H9 (cell line): ENCODE measurements around the gene YIPF3. TPM values are rescaled to one million over a fixed set of nuclear protein-coding genes. Genes with fewer than 3 reads are reported as not detected.

Experiments used
- DNase-seq: peaks from one replicate; pipeline ENCODE4 v3.0.0-alpha.2; 2017
- H2AFZ ChIP-seq: one replicate; pipeline ENCODE4 v1.6.1; 2013; ENCODE audit warnings: mild to moderate bottlenecking, low read length, control low read depth, moderate library complexity
- H2AK5ac ChIP-seq: 2 replicates; pipeline ENCODE4 v1.6.1; 2013; ENCODE audit warnings: low read length, control low read depth, mixed read lengths; ENCODE audit not compliant: insufficient read length
- H2BK120ac ChIP-seq: one replicate; pipeline ENCODE4 v1.6.1; 2013; ENCODE audit warnings: low read depth, mild to moderate bottlenecking, low read length, control low read depth, inconsistent platforms; ENCODE audit not compliant: poor library complexity, severe bottlenecking
- H2BK12ac ChIP-seq: 2 replicates; pipeline ENCODE4 v1.6.1; 2013; ENCODE audit warnings: low read length, control low read depth, mixed read lengths, low read depth; ENCODE audit not compliant: insufficient read length
- H2BK15ac ChIP-seq: 2 replicates; pipeline ENCODE4 v1.6.1; 2013; ENCODE audit warnings: low read depth, low read length, control low read depth
- H2BK20ac ChIP-seq: one replicate; pipeline ENCODE4 v1.6.1; 2013; ENCODE audit warnings: low read depth, mild to moderate bottlenecking, low read length, control low read depth, inconsistent platforms; ENCODE audit not compliant: poor library complexity, severe bottlenecking
- H2BK5ac ChIP-seq: 2 replicates; pipeline ENCODE4 v1.6.1; 2013; ENCODE audit warnings: low read length, control low read depth, mixed read lengths; ENCODE audit not compliant: insufficient read length
- H3K14ac ChIP-seq: 2 replicates; pipeline ENCODE4 v1.6.1; 2013; ENCODE audit warnings: low read length, control low read depth; ENCODE audit not compliant: insufficient read depth
- H3K18ac ChIP-seq: 2 replicates; pipeline ENCODE4 v1.6.1; 2013; ENCODE audit warnings: low read depth, mild to moderate bottlenecking, mixed read lengths, low read length, control low read depth; ENCODE audit not compliant: insufficient read length
- H3K23ac ChIP-seq: 2 replicates; pipeline ENCODE4 v1.6.1; 2013; ENCODE audit warnings: low read length, control low read depth, mixed read lengths, low read depth; ENCODE audit not compliant: insufficient read length
- H3K23me2 ChIP-seq: 2 replicates; pipeline ENCODE4 v1.6.1; 2013; ENCODE audit warnings: low read depth, mild to moderate bottlenecking, mixed read lengths, low read length, control low read depth; ENCODE audit not compliant: insufficient read length, poor library complexity, severe bottlenecking
- H3K27ac ChIP-seq: 2 replicates; pipeline ENCODE4 v1.5.1; 2013; ENCODE audit warnings: low read length, control low read depth, mixed read lengths, low read depth; ENCODE audit not compliant: insufficient read length
- H3K27me3 ChIP-seq: 2 replicates; pipeline ENCODE4 v1.6.1; 2013; ENCODE audit warnings: low read length, control low read depth, inconsistent platforms; ENCODE audit not compliant: insufficient read depth
- H3K4ac ChIP-seq: 2 replicates; pipeline ENCODE4 v1.6.1; 2013; ENCODE audit warnings: low read depth, mild to moderate bottlenecking, control low read depth, inconsistent platforms, low read length, moderate library complexity
- H3K4me1 ChIP-seq: 2 replicates; pipeline ENCODE4 v1.6.1; 2013; ENCODE audit warnings: low read length, control low read depth, inconsistent platforms; ENCODE audit not compliant: insufficient read depth
- H3K4me2 ChIP-seq: 2 replicates; pipeline ENCODE4 v1.6.1; 2013; ENCODE audit warnings: low read length, control low read depth, mixed read lengths; ENCODE audit not compliant: insufficient read length, insufficient read depth
- H3K56ac ChIP-seq: 2 replicates; pipeline ENCODE4 v1.6.1; 2013; ENCODE audit warnings: low read depth, mild to moderate bottlenecking, mixed read lengths, low read length, control low read depth; ENCODE audit not compliant: insufficient read length
- H3K79me1 ChIP-seq: 2 replicates; pipeline ENCODE4 v1.6.1; 2013; ENCODE audit warnings: low read depth, mild to moderate bottlenecking, moderate library complexity, low read length, control low read depth, inconsistent platforms; ENCODE audit not compliant: insufficient read depth, poor library complexity, severe bottlenecking
- H3K79me2 ChIP-seq: 2 replicates; pipeline ENCODE4 v1.6.1; 2013; ENCODE audit warnings: low read length, control low read depth, inconsistent platforms; ENCODE audit not compliant: insufficient read depth
- H3K9ac ChIP-seq: 2 replicates; pipeline ENCODE4 v1.6.1; 2013; ENCODE audit warnings: low read length, control low read depth, mixed read lengths; ENCODE audit not compliant: insufficient read length; ENCODE audit errors: extremely low read depth
- H3K9me3 ChIP-seq: one replicate; pipeline ENCODE4 v1.6.1; 2013; ENCODE audit warnings: low read depth, low read length, inconsistent platforms; ENCODE audit not compliant: control insufficient read depth
- H3T11ph ChIP-seq: one replicate; pipeline ENCODE4 v1.6.1; 2013; ENCODE audit warnings: mild to moderate bottlenecking, low read length, control low read depth, inconsistent platforms
- H4K20me1 ChIP-seq: one replicate; pipeline ENCODE4 v1.6.1; 2013; ENCODE audit not compliant: control insufficient read depth, insufficient read length, insufficient read depth
- H4K5ac ChIP-seq: 2 replicates; pipeline ENCODE4 v1.6.1; 2013; ENCODE audit warnings: low read depth, mild to moderate bottlenecking, mixed read lengths, low read length, control low read depth; ENCODE audit not compliant: insufficient read length
- H4K8ac ChIP-seq: replicated peaks from 2 replicates; pipeline ENCODE4 v1.6.1; 2013; ENCODE audit warnings: low read length, control low read depth, mixed read lengths, low read depth; ENCODE audit not compliant: insufficient read length
- H4K91ac ChIP-seq: 2 replicates; pipeline ENCODE4 v1.6.1; 2013; ENCODE audit warnings: low read depth, mild to moderate bottlenecking, moderate library complexity, mixed read lengths, low read length, control low read depth; ENCODE audit not compliant: insufficient read length
- H3K27ac Mint-ChIP-seq, 3 experiments: 2 replicates in 2 of 3; 3 replicates in 1 of 3; pipeline ENCODE4 v1.8.0; 2020 to 2021; ENCODE audit warnings: mixed read lengths in 3 of 3, mild to moderate bottlenecking in 1 of 3, moderate library complexity in 1 of 3
- H3K27me3 Mint-ChIP-seq: 2 replicates; pipeline ENCODE4 v1.8.0; 2021; ENCODE audit warnings: low read depth, mild to moderate bottlenecking, moderate library complexity, mixed read lengths
- H3K36me3 Mint-ChIP-seq, 3 experiments: 2 replicates in 2 of 3; 3 replicates in 1 of 3; pipeline ENCODE4 v1.8.0; 2020 to 2021; ENCODE audit warnings: low read depth in 3 of 3, mixed read lengths in 3 of 3; ENCODE audit not compliant: insufficient read depth in 1 of 3
- H3K4me1 Mint-ChIP-seq, 2 experiments: 2 replicates each; pipeline ENCODE4 v1.8.0; 2020; ENCODE audit warnings: mixed read lengths in 2 of 2
- H3K4me3 Mint-ChIP-seq, 2 experiments: 2 replicates in 1 of 2; 3 replicates in 1 of 2; pipeline ENCODE4 v1.8.0; 2020 to 2021; ENCODE audit warnings: mild to moderate bottlenecking in 2 of 2, mixed read lengths in 2 of 2, moderate library complexity in 1 of 2
- H3K9me3 Mint-ChIP-seq, 2 experiments: 2 replicates in 1 of 2; 3 replicates in 1 of 2; pipeline ENCODE4 v1.8.0; 2020; ENCODE audit warnings: mild to moderate bottlenecking in 2 of 2, mixed read lengths in 2 of 2, moderate library complexity in 1 of 2
- CTCF ChIP-seq: fragments of 200-600 bp; sonication (generic); conservative IDR thresholded peaks from 3 replicates; pipeline ENCODE4 v1.8.0; 2021; ENCODE audit warnings: antibody characterized with exemption, mild to moderate bottlenecking
- WGBS: extraction: QIAGEN DNeasy Blood & Tissue Kit; methylation state at CpG from one replicate; pipeline ENCODE4 v1.1.7; 2013; ENCODE audit warnings: missing lambda C conversion rate, low lambda C conversion rate, mixed read lengths; ENCODE audit not compliant: insufficient read length; ENCODE audit errors: extremely low coverage; 5-methylcytosine and 5-hydroxymethylcytosine counted together
- total RNA-seq: library from RNA; stranded (reverse); gene quantifications from 2 replicates; pipeline ENCODE4 v1.2.1, GENCODE V29; 2021

The YIPF3 gene
- total RNA-seq, 1 experiment from 2014 or later, result 84.5 TPM

GRCh38 chr6:43504756-43505593, 11.8 kb downstream of the YIPF3 start:
- DNase-seq, result no peak

More at GRCh38 chr6:43504756-43505593, 11.8 kb downstream of the YIPF3 start:
- no peak overlapping the region for H2AFZ ChIP-seq
- peaks cover 8% of the 10 kb centered on the region; the same call in 1 of the 2 replicates for H3K27me3 ChIP-seq
- no peak overlapping the region for H2AK5ac ChIP-seq
- Mint-ChIP-seq H3K4me3 (peak overlapping the region in 1 of 2 experiments; percentile 17; a peak in 1 of 5 replicates), H3K27me3 (peaks cover 27% of the 10 kb centered on the region), H3K27ac (no peak overlapping the region), H3K36me3 (peaks cover 23 to 57% (median 44%) of the 10 kb centered on the region in 3 experiments), H3K9me3 (peaks cover 2 to 3% of the 10 kb centered on the region in 2 experiments; a peak in 3 of 5 replicates), H3K4me1 (peaks cover 7 to 11% of the 10 kb centered on the region in 2 experiments)
- H3K4ac ChIP-seq, result no peak overlapping the region
- no peak overlapping the region for H3K14ac ChIP-seq
- no peak overlapping the region for H3K56ac ChIP-seq
- no peak overlapping the region for H2BK120ac ChIP-seq
- no peaks in the 10 kb centered on the region for H3K23me2 ChIP-seq
- no peaks in the 10 kb centered on the region for H3K79me2 ChIP-seq
- H3K23ac ChIP-seq, result no peak overlapping the region
- no CpG with 5 or more reads among the region's 26 CpGs for WGBS
- H4K8ac ChIP-seq, result no peak overlapping the region
- no peak overlapping the region for H2BK15ac ChIP-seq
- H4K20me1 ChIP-seq, result no peaks in the 10 kb centered on the region
- no peak overlapping the region for H2BK12ac ChIP-seq
- no peak overlapping the region for H3K4me2 ChIP-seq
- no peak overlapping the region for H2BK20ac ChIP-seq
- H4K5ac ChIP-seq, result no peak overlapping the region
- H3K4me1 ChIP-seq, result no peaks in the 10 kb centered on the region
- H4K91ac ChIP-seq, result no peak overlapping the region
- no peaks in the 10 kb centered on the region for H3K9me3 ChIP-seq
- H3T11ph ChIP-seq, result no peak overlapping the region
- no peak overlapping the region for H3K9ac ChIP-seq
- H3K18ac ChIP-seq, result no peak overlapping the region
- TF ChIP-seq CTCF, result no peak
- H3K27ac ChIP-seq, result no peak overlapping the region
- no peak overlapping the region for H2BK5ac ChIP-seq
- H3K79me1 ChIP-seq, result no peaks in the 10 kb centered on the region
